ENCODE data around the gene MAD1L1. TPM values are rescaled to one million over a fixed set of nuclear protein-coding genes. Genes with fewer than 3 reads are reported as not detected.
A peak's percentile ranks its signal among the peaks of the same experiment; 100 is the strongest.
"Not testable (repeated sequence)": the region's sequence is repeated elsewhere in the genome, so short reads cannot be mapped to it uniquely, and the experiment has no call there.

MAD1L1 gene
- total RNA-seq, 2 donors from 2014 or later, result 39.5 to 79.4 TPM

DNA sequence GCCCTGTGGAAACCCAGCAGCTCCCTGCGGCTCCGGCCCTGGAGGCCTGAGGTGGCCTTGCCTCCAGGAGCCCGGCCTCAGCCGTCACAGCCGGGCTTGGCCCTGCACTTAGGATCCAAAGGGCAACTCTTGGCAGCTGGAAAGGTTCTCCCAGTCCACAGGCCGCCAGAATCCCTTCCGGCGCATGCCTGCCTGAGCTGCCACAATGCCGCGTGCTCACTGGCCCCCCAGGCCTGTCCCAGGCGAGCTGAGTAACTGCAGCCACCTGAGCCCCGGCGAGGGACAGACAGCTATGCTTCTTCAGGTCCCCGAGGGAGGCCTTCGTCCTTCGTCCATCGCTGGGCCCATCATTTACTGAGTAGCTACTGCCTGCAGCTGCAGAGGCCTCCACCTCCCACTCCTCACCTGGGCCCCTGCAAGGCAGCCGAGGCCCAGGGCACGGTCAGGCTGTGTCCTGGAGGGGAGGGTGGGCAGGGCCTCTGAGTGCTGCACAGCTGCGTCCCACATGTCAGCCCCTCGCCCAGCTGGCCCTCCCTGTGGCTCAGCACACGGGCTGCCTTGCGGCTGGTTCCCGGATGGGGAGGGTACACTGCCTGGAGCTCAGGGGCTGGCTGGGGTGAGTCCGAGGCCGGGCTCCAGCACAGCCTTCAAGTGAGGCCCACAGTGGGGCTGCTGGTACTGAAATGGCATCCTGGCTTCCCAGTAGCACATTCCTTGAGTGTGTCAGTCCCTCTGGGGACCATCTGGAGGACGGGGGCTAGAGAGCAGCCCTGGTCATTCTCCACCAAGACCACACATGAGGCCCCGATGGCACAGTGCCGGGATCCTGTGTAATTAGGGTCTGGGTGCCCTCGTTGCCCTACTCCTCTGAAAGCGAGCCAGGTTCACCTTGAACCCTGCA is 390.2 kb downstream of the MAD1L1 start:
- DNase-seq (ENCODE audit: low spot score), result peak; percentile 56
- Mint-ChIP-seq H3K4me1 (ENCODE audit: low read depth in 2 of 2) (peaks cover 0 to 8% of the 10 kb centered on the region in 2 donors), H3K9me3 (no peaks in the 10 kb centered on the region), H3K4me3 (no peak overlapping the region), H3K27me3 (no peaks in the 10 kb centered on the region), H3K36me3 (no peaks in the 10 kb centered on the region), H3K27ac (no peak overlapping the region)
- no peak for ATAC-seq

DNA sequence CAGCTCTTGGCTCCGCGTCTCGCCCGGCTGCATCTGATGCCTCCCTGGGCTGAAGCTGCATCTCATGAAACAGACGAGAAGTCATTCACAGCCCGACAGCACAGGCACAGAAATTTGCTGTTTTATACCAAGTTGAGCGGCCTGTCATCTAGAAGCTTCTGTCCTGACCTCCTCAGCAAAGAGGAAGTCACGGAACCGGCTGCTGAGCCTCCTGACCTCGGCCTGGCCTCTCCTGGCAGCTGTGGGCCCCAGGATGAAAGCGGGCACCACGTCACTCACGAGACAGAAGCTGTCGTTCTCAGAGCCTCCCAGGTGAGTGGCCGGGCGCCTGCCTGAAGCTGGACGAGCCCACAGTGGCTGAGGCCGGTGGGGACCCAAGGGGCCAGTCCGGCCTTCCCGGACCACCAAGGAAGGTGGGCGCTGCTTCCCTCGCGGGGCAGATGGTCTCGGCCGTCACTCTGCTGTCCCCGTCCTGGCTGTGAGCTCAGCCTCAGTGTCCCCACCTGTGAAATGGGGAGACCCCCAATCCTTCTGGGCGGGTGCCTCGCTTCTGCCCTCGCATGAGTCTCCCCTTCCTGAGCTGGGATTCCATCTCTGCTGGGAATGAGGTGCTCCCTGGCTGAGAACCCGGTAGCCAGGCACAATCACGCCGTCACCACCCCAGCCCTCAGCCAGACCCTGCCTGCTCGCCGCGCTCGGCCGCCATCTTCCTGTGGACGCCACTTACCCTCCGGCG is 391.3 kb downstream of the MAD1L1 start:
- not testable (repeated sequence) for H3K4me1 Mint-ChIP-seq (ENCODE audit: low read depth in 2 of 2); H3K9me3 Mint-ChIP-seq; ATAC-seq; H3K36me3 Mint-ChIP-seq; H3K27ac Mint-ChIP-seq; H3K4me3 Mint-ChIP-seq; H3K27me3 Mint-ChIP-seq
- DNase-seq (ENCODE audit: low spot score), result peak; percentile 53

GRCh38 chr7:1840744-1841143 is 392.0 kb downstream of the MAD1L1 start:
- not testable (repeated sequence) for H3K27ac Mint-ChIP-seq; H3K36me3 Mint-ChIP-seq; H3K27me3 Mint-ChIP-seq; ATAC-seq; H3K4me1 Mint-ChIP-seq (ENCODE audit: low read depth in 2 of 2); H3K9me3 Mint-ChIP-seq; H3K4me3 Mint-ChIP-seq
- peak; percentile 55 for DNase-seq (ENCODE audit: low spot score)

GRCh38 chr7:1839701-1840100 is 393.0 kb downstream of the MAD1L1 start:
- ATAC-seq (no peak), DNase-seq (ENCODE audit: low spot score) (peak; percentile 50)
- Mint-ChIP-seq H3K27ac (no peak overlapping the region), H3K9me3 (peaks cover 3% of the 10 kb centered on the region), H3K4me3 (no peak overlapping the region), H3K4me1 (ENCODE audit: low read depth in 2 of 2) (peaks cover 0 to 7% of the 10 kb centered on the region in 2 donors), H3K36me3 (peaks cover 4% of the 10 kb centered on the region), H3K27me3 (no peaks in the 10 kb centered on the region)

DNA sequence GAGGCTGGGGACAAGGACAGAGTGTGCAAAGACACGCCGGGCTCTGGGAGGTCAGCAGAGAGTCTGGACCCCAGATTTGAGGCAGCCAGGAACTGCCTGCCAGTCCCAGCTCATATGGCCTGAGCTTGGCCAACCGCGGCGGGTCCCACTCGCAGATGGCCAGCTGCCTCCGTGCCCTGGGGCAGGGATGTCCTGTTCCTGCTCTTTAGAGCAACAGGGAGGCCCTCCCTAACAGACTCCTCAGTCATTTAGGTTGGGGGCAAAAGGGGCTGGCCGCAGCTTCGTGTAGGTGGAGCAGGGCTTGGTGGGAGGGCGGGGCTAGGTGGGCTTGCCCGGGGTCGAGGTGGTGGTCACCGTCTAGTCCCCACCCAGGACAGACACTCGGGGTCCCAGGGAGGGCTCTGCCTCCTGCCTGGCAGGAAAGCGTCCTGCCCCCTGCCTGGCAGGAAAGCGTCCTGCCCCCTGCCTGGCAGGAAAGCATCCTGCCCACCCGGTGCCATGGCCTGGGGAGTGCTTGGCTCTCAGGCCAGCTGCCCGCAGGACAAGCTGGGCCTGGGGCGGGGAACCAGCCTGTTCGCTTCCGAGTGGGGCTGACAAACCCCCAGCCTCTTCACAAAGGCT is 393.7 kb downstream of the MAD1L1 start:
- H3K4me1 Mint-ChIP-seq (ENCODE audit: low read depth in 2 of 2); ATAC-seq; H3K27me3 Mint-ChIP-seq; H3K36me3 Mint-ChIP-seq; H3K9me3 Mint-ChIP-seq; H3K4me3 Mint-ChIP-seq; H3K27ac Mint-ChIP-seq: not testable (repeated sequence)
- DNase-seq (ENCODE audit: low spot score), result peak; percentile 51

DNA sequence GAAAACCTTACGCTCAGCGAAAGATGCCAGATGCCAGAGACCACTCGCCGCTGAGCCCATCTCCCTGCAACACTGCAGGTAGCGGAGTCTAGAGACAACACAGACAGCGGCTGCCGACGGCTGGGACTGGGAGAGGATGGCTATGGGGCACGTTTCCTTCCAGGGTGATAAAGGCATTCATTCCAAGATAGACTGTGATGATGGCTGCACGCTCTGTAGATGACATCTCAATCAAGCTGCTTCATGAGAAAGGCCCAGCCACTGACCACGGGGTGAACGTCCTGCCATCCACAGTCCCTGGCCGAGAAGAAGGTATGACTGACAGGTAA is 394.2 kb downstream of the MAD1L1 start:
- H3K4me1 Mint-ChIP-seq (ENCODE audit: low read depth in 2 of 2); ATAC-seq; H3K9me3 Mint-ChIP-seq; H3K27me3 Mint-ChIP-seq; H3K4me3 Mint-ChIP-seq; H3K27ac Mint-ChIP-seq: not testable (repeated sequence)
- DNase-seq (ENCODE audit: low spot score), result peak; percentile 20
- H3K36me3 Mint-ChIP-seq, result peaks cover 10% of the 10 kb centered on the region

- DNase-seq (ENCODE audit: low spot score), result peak; percentile 58
- H3K27me3 Mint-ChIP-seq; ATAC-seq; H3K4me1 Mint-ChIP-seq (ENCODE audit: low read depth in 2 of 2); H3K4me3 Mint-ChIP-seq; H3K27ac Mint-ChIP-seq; H3K9me3 Mint-ChIP-seq: not testable (repeated sequence)
- peaks cover 10% of the 10 kb centered on the region for H3K36me3 Mint-ChIP-seq
Observed at GRCh38 chr7:1837696-1838543, 394.8 kb downstream of the MAD1L1 start.

- not testable (repeated sequence) for DNase-seq (ENCODE audit: low spot score); H3K27ac Mint-ChIP-seq; H3K9me3 Mint-ChIP-seq; H3K4me1 Mint-ChIP-seq (ENCODE audit: low read depth in 2 of 2); ATAC-seq; H3K4me3 Mint-ChIP-seq; H3K27me3 Mint-ChIP-seq
- peaks cover 24% of the 10 kb centered on the region for H3K36me3 Mint-ChIP-seq
Observed at GRCh38 chr7:1831933-1832535, 400.7 kb downstream of the MAD1L1 start.

GRCh38 chr7:1831471-1831870 is 401.3 kb downstream of the MAD1L1 start:
- H3K36me3 Mint-ChIP-seq, result peaks cover 24% of the 10 kb centered on the region

GRCh38 chr7:1829668-1830067 is 403.1 kb downstream of the MAD1L1 start:
- not testable (repeated sequence) for ATAC-seq; H3K9me3 Mint-ChIP-seq; DNase-seq (ENCODE audit: low spot score); H3K4me3 Mint-ChIP-seq; H3K4me1 Mint-ChIP-seq (ENCODE audit: low read depth in 2 of 2); H3K27ac Mint-ChIP-seq; H3K27me3 Mint-ChIP-seq
- H3K36me3 Mint-ChIP-seq, result peaks cover 20% of the 10 kb centered on the region

More at GRCh38 chr7:1831471-1831870, 401.3 kb downstream of the MAD1L1 start:
- not testable (repeated sequence) for H3K4me3 Mint-ChIP-seq; H3K4me1 Mint-ChIP-seq (ENCODE audit: low read depth in 2 of 2); ATAC-seq; H3K27me3 Mint-ChIP-seq; H3K27ac Mint-ChIP-seq; DNase-seq (ENCODE audit: low spot score); H3K9me3 Mint-ChIP-seq

DNA sequence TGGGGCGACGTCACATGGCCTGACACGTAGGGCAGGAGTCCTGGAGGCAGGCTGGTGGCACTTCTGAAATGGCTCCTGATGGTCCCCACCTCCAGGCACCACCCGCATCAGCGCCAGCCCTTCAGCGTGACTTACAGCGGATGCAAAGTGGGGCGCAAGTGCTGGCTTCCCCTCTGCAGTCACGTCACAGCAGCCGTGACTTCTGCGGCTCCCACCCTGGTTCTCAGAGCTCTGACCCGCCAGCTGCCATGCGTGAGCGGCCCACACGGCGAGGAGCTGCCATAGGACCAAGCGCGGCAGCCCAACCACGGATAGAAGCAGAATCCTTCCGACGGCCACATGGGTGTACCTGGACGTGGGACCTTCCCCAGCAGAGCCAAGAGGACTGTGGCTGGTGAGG is 403.6 kb downstream of the MAD1L1 start:
- peak; percentile 44 for DNase-seq (ENCODE audit: low spot score)
- H3K9me3 Mint-ChIP-seq, result peaks cover 4% of the 10 kb centered on the region
- no peak for ATAC-seq
- H3K36me3 Mint-ChIP-seq, result peaks cover 18% of the 10 kb centered on the region
- no peak overlapping the region for H3K4me3 Mint-ChIP-seq
- H3K4me1 Mint-ChIP-seq (ENCODE audit: low read depth in 2 of 2), result peaks cover 4 to 5% of the 10 kb centered on the region in 2 donors
- H3K27ac Mint-ChIP-seq, result no peak overlapping the region
- H3K27me3 Mint-ChIP-seq, result no peaks in the 10 kb centered on the region

GRCh38 chr7:1828170-1828569 is 404.6 kb downstream of the MAD1L1 start:
- H3K27me3 Mint-ChIP-seq; H3K4me3 Mint-ChIP-seq; H3K27ac Mint-ChIP-seq; H3K4me1 Mint-ChIP-seq (ENCODE audit: low read depth in 2 of 2); ATAC-seq; H3K9me3 Mint-ChIP-seq: not testable (repeated sequence)
- peak; percentile 28 for DNase-seq (ENCODE audit: low spot score)
- H3K36me3 Mint-ChIP-seq, result peaks cover 14% of the 10 kb centered on the region

GRCh38 chr7:1827521-1827981 is 405.2 kb downstream of the MAD1L1 start:
- not testable (repeated sequence) for ATAC-seq; H3K27me3 Mint-ChIP-seq; H3K27ac Mint-ChIP-seq; H3K4me1 Mint-ChIP-seq (ENCODE audit: low read depth in 2 of 2); H3K4me3 Mint-ChIP-seq; H3K9me3 Mint-ChIP-seq
- peak; percentile 20 for DNase-seq (ENCODE audit: low spot score)
- peaks cover 14% of the 10 kb centered on the region for H3K36me3 Mint-ChIP-seq
